KOPT-K1 (cell line): ENCODE results near the gene MBNL1.
"Not testable (repeated sequence)": the region's sequence is repeated elsewhere in the genome, so short reads cannot be mapped to it uniquely, and the experiment has no call there.

ENCODE experiments used
- H3K27ac ChIP-seq: fragments of 200-600 bp; sonication (generic); 2 replicates; pipeline ENCODE4 v1.5.1; 2016; ENCODE audit warnings: antibody characterized with exemption, mild to moderate bottlenecking, low read depth, low read length; ENCODE audit not compliant: poor library complexity, severe bottlenecking
- H3K36me3 ChIP-seq: fragments of 200-600 bp; sonication (generic); 2 replicates; pipeline ENCODE4 v1.5.1; 2017; ENCODE audit warnings: antibody characterized with exemption, mild to moderate bottlenecking, low read length, moderate library complexity; ENCODE audit not compliant: insufficient read depth
- H3K9me3 ChIP-seq: fragments of 200-600 bp; sonication (generic); 2 replicates; pipeline ENCODE4 v1.5.1; 2017; ENCODE audit warnings: antibody characterized with exemption, low read length, mild to moderate bottlenecking; ENCODE audit not compliant: insufficient read depth, poor library complexity, severe bottlenecking

MBNL1 gene

DNA sequence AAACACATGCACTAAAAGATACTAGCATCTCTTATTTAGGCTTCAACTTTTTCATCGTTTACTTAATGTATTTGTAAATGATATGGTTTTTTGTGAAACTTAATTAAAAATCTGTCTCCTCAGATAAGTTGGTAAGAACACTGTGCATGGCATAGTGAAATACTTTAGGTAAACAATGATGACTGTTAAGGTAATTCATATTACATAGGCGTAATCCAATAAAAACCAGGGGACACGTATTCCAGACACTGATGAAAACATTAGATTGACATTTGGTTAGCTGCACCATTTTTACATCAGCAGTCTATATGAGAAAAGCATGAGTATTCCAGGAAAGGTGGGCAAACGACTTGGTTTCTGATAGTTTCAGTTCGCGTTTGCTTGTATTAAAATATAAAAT is 170.0 kb downstream of the MBNL1 start:
- Histone ChIP-seq H3K9me3 (peaks cover 15% of the 10 kb centered on the region), H3K36me3 (peaks cover 90% of the 10 kb centered on the region), H3K27ac (no peak overlapping the region)

DNA sequence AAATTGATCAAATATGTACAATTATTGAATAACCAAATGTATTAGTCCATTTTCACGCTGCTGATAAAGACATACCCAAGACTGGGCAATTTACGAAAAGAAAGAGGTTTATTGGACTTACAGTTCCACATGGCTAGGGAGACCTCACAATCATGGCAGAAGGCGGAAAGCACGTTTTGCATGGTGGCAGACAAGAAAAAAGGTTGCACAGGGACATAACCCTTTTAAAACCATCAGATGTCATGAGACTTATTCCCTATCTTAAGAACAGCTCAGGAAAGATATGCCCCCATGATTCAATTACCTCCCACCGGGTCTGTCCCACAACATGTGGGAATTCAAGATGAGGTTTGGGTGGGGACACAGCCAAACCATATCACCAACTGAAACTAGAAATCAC is 171.5 kb downstream of the MBNL1 start:
- peaks cover 90% of the 10 kb centered on the region for H3K36me3 ChIP-seq
- H3K9me3 ChIP-seq, H3K27ac ChIP-seq: not testable (repeated sequence)

DNA sequence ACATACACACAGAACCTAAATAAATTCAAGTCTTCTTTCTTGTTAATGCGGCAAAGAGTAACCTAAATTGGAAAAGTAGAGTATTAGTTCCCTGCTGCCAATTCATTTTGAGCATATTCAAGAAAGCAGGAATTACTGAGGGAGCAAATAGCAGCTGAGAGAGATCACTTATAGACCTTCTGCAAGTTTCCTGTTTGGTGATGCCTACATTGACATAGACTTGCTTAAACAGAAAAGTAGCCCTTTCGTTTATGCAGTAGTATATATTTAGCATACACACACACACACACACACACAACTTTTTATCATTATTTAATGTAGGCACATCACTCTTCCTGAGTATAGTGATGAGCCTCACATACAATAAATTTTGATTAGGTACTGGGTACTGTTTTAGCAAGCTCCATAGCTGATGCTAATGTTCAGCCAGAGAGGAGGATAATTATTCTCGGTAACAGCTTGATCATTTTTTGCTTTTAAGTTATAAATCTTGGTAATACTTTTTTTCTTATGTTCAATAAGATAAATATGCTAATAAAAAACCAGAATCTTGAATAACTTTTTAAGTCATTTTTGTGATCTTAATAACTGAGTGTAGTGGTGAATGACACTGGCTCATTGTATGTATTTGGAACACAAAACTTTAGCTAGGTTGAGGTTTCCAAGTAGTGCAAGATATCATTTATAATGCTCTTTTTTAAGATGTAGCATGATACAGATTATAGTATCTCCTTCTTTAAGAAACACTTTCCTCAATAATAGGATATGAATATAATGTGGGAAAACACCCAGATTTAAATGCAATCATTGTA is 174.7 kb downstream of the MBNL1 start:
- Histone ChIP-seq H3K36me3 (peaks cover 91% of the 10 kb centered on the region), H3K27ac (no peak overlapping the region), H3K9me3 (no peaks in the 10 kb centered on the region)

DNA sequence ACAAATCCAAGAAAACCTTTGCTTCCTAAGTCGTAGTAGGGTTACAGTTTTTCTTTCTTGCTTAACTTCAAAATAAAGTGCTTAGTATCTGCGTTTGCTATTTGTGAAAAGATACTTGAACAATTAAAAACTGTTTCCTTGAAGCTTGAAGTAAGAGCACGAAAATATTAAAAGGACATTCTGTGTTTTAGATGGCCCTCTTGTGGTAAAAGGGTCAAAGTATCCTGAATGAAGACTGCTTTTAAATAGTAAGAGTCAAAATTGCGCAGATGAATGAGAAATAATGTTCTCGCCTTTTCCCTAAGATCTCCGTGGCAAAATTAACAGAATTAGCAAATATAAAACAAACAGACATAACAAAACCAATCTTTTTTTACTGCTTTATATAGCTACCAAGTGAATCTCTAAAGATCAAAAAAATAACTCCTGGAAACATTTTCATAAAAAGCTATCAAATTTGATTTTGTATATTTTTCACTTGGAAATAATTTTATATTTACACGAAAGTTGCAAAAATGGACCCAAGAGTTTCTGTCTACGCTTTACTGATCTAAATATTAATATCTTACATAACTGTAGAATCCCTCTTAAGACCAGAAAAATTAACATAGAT is 175.4 kb downstream of the MBNL1 start:
- no peak overlapping the region for H3K27ac ChIP-seq
- H3K9me3 ChIP-seq, result no peaks in the 10 kb centered on the region

DNA sequence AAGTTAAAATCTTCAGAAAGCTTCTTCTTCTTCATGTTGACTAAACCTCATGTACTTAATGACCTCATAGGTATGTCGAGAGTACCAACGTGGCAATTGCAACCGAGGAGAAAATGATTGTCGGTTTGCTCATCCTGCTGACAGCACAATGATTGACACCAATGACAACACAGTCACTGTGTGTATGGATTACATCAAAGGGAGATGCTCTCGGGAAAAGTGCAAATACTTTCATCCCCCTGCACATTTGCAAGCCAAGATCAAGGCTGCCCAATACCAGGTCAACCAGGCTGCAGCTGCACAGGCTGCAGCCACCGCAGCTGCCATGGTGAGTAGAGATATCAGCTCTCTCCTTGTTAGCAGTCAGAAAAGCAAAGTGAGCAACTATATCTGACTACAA is 176.5 kb downstream of the MBNL1 start:
- no peaks in the 10 kb centered on the region for H3K9me3 ChIP-seq
- H3K36me3 ChIP-seq, result peaks cover 91% of the 10 kb centered on the region
- H3K27ac ChIP-seq, result no peak overlapping the region

More for the DNA sequence above, 175.4 kb downstream of the MBNL1 start:
- H3K36me3 ChIP-seq, result peaks cover 91% of the 10 kb centered on the region

DNA sequence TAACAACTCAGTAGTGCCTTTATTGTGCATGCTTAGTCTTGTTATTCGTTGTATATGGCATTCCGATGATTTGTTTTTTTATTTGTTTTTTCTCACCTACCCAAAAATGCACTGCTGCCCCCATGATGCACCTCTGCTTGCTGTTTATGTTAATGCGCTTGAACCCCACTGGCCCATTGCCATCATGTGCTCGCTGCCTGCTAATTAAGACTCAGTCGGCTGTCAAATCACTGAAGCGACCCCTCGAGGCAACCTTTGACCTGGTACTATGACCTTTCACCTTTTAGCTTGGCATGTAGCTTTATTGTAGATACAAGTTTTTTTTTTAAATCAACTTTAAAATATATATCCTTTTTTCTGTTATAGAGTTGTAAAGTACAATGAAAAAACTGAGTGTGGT is 177.8 kb downstream of the MBNL1 start:
- Histone ChIP-seq H3K36me3 (peaks cover 100% of the 10 kb centered on the region), H3K9me3 (no peaks in the 10 kb centered on the region), H3K27ac (no peak overlapping the region)

DNA sequence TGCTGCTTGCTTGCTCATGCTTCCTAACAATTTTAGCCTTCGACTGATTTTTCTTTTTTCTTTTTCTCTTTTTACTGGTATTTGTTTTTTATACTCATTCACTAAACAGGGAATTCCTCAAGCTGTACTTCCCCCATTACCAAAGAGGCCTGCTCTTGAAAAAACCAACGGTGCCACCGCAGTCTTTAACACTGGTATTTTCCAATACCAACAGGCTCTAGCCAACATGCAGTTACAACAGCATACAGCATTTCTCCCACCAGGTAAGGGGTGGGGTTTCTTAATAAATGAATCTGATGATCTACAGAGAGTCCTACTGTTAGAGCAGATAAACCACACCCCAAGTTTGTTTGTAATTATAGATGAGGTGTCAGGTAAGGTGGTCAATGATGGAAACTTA is 178.8 kb downstream of the MBNL1 start:
- Histone ChIP-seq H3K9me3 (no peaks in the 10 kb centered on the region), H3K27ac (no peak overlapping the region), H3K36me3 (peaks cover 100% of the 10 kb centered on the region)

DNA sequence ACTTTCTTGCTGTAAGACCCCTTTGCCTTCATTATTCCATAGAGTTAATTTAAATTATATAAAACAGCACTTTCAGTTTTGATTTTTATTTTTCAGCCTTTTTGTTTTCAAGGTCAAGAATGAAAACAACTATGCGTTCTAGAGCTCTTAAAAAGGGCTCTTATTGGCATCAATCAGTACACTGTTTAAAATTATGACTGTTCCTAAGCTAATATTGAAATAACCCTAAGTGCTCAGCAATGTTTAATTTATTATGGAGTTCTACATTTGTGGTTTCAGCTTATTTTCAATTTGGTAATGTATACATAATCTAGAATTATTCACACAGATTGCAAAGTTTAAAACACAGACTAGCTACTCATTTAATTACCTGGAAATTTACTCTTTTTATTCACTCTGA is 179.4 kb downstream of the MBNL1 start:
- peaks cover 100% of the 10 kb centered on the region for H3K36me3 ChIP-seq
- H3K27ac ChIP-seq, result no peak overlapping the region
- no peaks in the 10 kb centered on the region for H3K9me3 ChIP-seq

DNA sequence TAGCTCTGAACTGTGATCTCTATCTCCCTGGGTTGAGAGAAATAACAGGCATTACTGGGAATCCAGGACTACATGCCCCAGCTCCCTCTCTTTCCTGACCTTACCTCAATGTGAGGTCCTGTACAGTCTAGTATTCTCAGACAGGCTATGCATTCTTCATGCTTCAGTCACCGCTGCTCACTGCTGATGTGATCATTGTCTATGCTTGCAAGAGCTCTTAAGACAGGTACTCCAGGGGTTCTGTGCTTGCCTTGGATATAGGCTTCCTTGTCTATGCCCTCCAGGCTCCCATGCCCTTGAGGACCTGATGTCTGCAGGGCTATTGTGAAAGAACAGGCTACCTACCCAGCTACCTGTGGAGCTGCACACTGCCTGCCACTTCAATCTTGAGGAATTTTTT is 183.6 kb downstream of the MBNL1 start:
- no peaks in the 10 kb centered on the region for H3K9me3 ChIP-seq
- peaks cover 98% of the 10 kb centered on the region for H3K36me3 ChIP-seq
- H3K27ac ChIP-seq, result no peak overlapping the region

DNA sequence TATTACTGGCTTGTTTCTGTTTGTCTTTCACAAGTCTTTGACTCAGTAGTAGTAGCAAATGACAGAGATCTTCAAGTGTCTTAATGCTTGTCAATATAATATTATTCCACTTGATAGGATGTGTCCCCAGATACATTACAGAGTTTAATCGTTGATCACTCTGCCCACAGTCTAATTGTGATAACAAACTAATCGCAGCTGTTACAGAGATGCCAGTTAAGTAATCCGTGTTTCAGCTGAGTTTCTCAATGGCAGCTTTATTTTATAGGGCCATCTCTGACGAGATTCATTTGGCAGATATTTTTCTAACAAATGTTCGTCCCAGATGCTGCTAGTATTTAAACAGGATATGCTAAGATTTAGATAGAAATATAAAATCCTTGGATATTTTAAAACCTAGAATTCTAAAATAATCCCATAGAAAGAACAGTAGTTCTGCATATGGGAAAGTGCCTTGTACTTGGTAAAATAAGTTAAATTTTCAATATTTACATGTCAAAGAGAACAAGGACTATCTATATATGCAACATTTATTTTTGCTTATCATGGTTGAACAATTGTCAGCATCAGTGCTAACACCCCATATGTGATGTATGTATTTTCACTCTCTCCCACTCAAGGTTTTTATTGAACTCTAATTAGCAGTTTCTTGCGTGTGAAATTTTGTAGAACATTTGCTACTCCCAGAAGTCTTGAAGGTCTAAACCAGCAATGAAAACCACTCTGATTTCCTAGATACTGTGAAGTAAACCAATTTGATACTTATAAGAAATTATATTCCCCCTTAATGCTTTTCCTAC is 185.5 kb downstream of the MBNL1 start:
- no peaks in the 10 kb centered on the region for H3K9me3 ChIP-seq
- no peak overlapping the region for H3K27ac ChIP-seq
- peaks cover 97% of the 10 kb centered on the region for H3K36me3 ChIP-seq

DNA sequence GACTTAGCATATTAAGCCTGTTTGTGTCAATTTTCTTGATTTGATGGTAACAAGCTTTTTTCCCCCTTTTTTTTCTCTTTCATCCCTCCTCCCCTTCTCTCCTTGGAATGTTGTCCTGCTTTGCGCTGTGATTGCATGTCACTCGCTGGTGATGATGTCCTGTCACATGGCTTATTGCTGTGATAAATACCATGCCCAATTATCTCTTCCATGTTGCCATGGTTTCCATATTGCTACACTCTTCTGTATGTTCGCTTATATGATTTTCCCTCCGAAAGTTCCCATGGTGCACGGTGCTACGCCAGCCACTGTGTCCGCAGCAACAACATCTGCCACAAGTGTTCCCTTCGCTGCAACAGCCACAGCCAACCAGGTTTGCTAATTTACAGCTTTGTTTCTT is 187.3 kb downstream of the MBNL1 start:
- Histone ChIP-seq H3K36me3 (peaks cover 97% of the 10 kb centered on the region), H3K27ac (no peak overlapping the region)

DNA sequence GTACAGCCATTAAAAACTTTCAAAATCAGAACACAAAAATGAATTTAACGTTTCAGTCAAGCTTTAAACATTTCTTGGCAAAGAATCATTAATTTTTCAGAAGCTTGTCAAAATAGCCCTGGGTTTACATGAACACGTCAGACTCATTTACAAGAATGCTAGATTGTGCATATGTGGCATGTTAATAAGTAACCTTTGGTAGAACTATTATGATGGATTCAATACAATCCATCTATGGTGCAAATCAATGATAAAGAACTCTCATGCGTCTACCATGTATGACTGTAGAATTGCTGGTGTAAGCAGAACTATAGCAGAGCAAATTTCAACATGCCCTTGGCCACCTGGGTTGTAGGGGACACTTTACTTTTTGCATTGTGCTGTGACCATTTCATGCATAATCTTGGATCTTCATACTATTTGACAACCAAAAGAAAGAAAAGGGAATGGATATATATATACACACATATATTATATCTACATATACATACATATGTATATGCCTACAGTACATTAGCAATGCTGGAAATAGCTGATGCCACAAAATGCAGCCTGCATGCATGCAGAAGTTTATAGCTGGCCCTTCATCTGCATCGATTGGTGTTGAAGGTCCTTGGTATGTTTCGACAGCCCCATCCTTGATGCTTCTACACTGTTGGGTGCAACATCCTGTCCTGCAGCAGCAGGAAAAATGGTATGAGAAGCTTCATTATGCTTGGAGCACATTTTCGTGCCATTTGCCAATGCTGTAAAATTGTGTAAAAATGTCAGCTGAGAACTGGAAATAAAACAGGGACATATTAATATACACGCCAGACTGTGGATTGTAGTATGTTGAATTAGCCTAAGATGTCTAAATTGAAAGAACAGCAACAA is 189.0 kb downstream of the MBNL1 start:
- Histone ChIP-seq H3K36me3 (peaks cover 97% of the 10 kb centered on the region), H3K9me3 (no peaks in the 10 kb centered on the region), H3K27ac (no peak overlapping the region)

More for the DNA sequence above, 187.3 kb downstream of the MBNL1 start:
- no peaks in the 10 kb centered on the region for H3K9me3 ChIP-seq

DNA sequence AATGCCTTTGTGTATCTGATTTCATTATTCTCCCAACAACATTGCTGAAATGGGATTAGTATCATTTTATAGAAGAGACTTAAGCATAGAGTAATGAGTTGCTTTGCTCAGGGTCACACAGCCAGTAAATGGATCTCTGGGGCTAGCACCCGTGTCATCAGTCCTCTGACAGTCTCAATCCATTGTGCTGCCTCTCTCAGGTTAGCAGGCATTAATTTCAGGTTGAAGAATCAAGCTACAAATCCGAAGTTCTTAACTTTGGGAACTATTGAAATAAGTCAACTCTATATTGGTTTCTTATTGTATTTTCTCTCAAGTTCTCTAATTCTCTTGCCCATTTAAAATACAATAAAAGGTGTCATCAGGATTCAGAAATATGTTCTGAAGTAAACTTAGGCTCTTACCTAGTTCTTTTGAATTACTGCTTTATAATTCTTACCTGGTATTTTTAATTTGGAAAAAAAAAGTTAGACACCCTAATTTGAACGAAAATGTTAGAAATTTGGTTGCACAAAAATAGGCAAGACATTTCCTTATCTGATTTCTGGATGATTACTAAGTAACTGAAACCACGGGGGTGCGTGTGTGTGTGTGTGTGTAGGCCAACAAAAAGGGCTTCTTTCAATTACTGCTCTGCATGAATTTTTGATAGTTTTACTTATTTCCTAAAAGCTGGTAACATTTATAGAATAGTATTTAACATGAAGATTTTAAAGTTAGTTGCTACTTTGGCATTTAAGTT is 189.8 kb downstream of the MBNL1 start:
- peaks cover 97% of the 10 kb centered on the region for H3K36me3 ChIP-seq
- H3K9me3 ChIP-seq, result no peaks in the 10 kb centered on the region

DNA sequence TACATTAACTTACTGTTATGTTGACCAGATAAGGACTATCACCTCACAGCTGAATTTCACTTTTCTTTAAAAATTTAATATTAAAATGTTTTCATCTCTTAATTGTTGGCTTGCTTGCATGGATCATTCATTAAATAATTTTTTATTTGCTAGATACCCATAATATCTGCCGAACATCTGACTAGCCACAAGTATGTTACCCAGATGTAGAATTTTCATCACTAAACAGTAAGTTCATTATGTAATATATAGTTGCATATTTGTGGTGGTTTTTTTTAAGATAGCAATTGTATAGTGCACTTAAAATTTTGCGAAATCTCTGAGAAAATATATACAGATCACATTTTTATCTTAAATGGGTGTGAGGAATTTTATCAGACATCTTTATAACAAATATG is 190.4 kb downstream of the MBNL1 start:
- no peaks in the 10 kb centered on the region for H3K9me3 ChIP-seq
- H3K36me3 ChIP-seq, result peaks cover 97% of the 10 kb centered on the region
- no peak overlapping the region for H3K27ac ChIP-seq

More for the DNA sequence above, 189.8 kb downstream of the MBNL1 start:
- no peak overlapping the region for H3K27ac ChIP-seq
